ENCODE measurements around the gene NINJ2. TPM values are rescaled to one million over a fixed set of nuclear protein-coding genes. Genes with fewer than 3 reads are reported as not detected.
"Not testable (repeated sequence)": the region's sequence is repeated elsewhere in the genome, so short reads cannot be mapped to it uniquely, and the experiment has no call there.

Gene NINJ2
- total and polyA plus RNA-seq, 7 donors: 11.8 to 66.6 (median 33.1) TPM

DNA sequence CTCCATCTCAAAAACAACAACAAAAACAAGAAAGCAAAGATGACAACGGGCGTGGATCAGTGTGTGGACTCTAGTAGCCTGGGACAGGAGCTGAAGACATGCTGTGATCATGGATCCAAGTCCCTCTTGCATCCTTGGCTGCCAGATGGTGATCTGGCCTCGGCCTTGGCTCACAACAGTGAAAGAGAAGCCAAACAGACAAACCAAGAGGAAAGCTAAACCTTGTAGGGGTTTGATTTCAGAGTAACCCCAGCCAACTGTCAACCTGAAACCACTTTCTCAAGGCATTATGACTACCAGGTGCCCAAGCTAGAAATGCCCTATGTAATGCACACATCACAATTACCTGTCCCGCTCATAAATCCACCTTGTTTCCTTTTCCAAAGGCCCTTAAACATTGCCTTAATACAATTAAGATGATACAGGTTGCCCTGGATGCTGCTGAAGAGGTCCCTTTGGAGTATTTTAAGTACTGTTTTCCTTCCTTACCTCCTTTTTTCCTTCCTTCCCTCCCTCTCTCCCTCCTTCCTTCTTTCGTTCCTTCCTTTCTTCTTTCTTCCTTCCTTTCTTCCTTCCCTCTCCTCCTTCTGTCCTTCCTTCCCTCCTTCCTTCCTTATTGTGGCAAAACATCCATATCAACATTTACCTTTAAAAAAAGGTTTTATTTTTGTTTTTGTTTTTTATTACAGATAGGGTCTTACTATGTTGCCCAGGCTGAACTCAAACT is 41.4 kb upstream of the NINJ2 start:
- DNase-seq (no peak), ATAC-seq (peak in 3 of 4 donors; percentile 78 to 89 (median 79))
- TF ChIP-seq, protein P1, sequence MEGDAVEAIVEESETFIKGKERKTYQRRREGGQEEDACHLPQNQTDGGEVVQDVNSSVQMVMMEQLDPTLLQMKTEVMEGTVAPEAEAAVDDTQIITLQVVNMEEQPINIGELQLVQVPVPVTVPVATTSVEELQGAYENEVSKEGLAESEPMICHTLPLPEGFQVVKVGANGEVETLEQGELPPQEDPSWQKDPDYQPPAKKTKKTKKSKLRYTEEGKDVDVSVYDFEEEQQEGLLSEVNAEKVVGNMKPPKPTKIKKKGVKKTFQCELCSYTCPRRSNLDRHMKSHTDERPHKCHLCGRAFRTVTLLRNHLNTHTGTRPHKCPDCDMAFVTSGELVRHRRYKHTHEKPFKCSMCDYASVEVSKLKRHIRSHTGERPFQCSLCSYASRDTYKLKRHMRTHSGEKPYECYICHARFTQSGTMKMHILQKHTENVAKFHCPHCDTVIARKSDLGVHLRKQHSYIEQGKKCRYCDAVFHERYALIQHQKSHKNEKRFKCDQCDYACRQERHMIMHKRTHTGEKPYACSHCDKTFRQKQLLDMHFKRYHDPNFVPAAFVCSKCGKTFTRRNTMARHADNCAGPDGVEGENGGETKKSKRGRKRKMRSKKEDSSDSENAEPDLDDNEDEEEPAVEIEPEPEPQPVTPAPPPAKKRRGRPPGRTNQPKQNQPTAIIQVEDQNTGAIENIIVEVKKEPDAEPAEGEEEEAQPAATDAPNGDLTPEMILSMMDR (IDR thresholded peaks at IDR 0.05): no peak
- no peaks in the 10 kb centered on the region for H3K27me3 ChIP-seq (ENCODE audit: insufficient read depth in 3 of 3, low read length in 2 of 3)
- H3K4me1 ChIP-seq: peaks cover 13% of the 10 kb centered on the region
- H3K36me3 ChIP-seq (ENCODE audit: insufficient read depth in 1 of 2, low read depth in 1 of 2): no peaks in the 10 kb centered on the region
- intact Hi-C loops (cut with DNase I): no loop called here
- peak overlapping the region; percentile 63 for H3K27ac ChIP-seq
- 34 to 46% (median 45%) methylated on average over 5 of the region's 5 CpGs for WGBS, 3 donors
- H3K9me3 ChIP-seq: no peaks in the 10 kb centered on the region
- H3K4me3 ChIP-seq: no peak overlapping the region

DNA sequence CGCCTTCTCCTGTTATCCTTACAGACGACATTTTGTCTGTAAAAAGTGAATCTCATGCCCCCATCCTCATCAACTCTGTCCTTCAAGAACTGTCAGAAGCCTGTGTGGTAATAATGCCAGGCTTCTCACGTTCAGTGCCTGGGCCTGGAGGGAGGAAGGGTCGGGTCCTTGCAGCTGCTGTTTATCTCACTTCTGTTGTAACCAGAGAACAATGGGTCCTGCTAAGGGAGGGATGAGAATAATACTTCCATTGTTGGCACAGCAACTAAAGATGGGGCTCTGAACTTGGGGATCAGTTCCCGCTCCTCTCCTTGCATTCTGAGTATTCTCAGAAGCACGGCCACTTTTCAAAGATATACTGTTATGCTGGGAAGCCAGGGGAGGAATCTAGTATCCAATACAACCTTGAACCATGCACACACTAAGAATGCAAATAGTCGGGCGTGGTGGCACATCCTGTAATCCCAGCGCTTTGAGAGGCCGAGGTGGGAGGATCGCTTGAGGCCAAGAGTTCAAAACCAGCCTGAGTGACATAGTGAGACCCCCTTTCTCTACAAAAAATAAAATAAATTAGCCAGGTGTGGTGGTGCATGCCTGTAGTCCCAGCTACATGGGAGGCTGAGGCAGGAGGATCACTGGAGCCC is 38.8 kb upstream of the NINJ2 start:
- Histone ChIP-seq H3K9me3 (peaks cover 11% of the 10 kb centered on the region), H3K4me3 (no peak overlapping the region), H3K27ac (no peak overlapping the region), H3K36me3 (ENCODE audit: insufficient read depth in 1 of 2, low read depth in 1 of 2) (no peaks in the 10 kb centered on the region), H3K4me1 (peaks cover 13% of the 10 kb centered on the region), H3K27me3 (ENCODE audit: insufficient read depth in 3 of 3, low read length in 2 of 3) (no peaks in the 10 kb centered on the region)
- no peak for DNase-seq
- 62 to 66% (median 63%) methylated on average over 11 of the region's 11 CpGs for WGBS, 3 donors
- ATAC-seq: no peak
- intact Hi-C loops (cut with DNase I): no loop called here
- TF ChIP-seq, protein P1 (IDR thresholded peaks at IDR 0.05): no peak

DNA sequence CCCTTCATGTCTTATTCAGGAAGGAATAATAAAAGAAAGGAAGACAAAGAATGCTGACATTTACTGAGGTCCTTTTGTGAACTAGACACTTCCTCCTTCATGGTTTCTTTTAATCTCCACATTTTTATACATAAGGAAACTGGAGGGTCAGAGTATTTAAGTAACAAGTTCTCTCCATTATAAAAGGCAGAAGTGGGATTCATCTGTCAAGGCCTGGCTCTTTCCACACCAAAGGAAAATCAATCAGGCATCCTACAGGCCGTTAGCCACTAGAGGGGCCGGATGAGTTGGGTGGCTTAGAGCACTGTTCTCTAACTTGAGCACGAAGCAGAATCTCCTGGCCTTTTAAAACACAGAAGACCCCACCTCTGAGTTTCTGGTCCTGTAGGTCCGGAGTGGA is 36.8 kb upstream of the NINJ2 start:
- intact Hi-C loops (cut with DNase I): no loop called here
- DNase-seq: no peak
- WGBS, 3 donors: 66 to 79% (median 69%) methylated on average over 4 of the region's 4 CpGs
- H3K36me3 ChIP-seq (ENCODE audit: insufficient read depth in 1 of 2, low read depth in 1 of 2): no peaks in the 10 kb centered on the region
- no peak for ATAC-seq
- H3K9me3 ChIP-seq: peaks cover 11% of the 10 kb centered on the region
- H3K27ac ChIP-seq: no peak overlapping the region
- H3K27me3 ChIP-seq (ENCODE audit: insufficient read depth in 3 of 3, low read length in 2 of 3): no peaks in the 10 kb centered on the region
- H3K4me1 ChIP-seq: peaks cover 13% of the 10 kb centered on the region
- TF ChIP-seq, protein P1 (IDR thresholded peaks at IDR 0.05): no peak
- no peak overlapping the region for H3K4me3 ChIP-seq

DNA sequence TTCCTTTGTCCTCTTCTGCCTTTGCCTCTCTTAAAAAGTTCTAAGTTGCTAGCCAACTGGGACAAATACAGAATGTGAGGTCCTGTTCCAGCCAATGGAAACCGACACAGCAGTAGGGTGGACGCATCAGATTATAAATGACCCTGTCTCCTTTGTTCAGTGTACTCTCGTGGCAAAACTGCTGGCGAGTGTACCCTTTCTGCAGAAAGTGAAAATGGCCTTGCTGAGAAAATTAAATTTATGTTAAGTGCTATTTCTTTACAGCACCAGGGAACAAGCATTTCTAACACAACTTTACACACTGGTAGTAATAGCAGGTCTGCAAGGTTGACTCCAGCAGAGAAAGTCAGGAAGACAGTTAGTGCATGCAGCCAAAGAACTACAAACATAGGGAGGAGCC is 35.0 kb upstream of the NINJ2 start:
- DNase-seq; H3K27ac ChIP-seq; H3K4me3 ChIP-seq; ATAC-seq; intact Hi-C loops (cut with DNase I); H3K4me1 ChIP-seq; H3K36me3 ChIP-seq (ENCODE audit: insufficient read depth in 1 of 2, low read depth in 1 of 2); H3K27me3 ChIP-seq (ENCODE audit: insufficient read depth in 3 of 3, low read length in 2 of 3): not testable (repeated sequence)
- peaks cover 11% of the 10 kb centered on the region for H3K9me3 ChIP-seq
- WGBS, 3 donors: 90 to 93% (median 93%) methylated on average over 4 of the region's 4 CpGs

DNA sequence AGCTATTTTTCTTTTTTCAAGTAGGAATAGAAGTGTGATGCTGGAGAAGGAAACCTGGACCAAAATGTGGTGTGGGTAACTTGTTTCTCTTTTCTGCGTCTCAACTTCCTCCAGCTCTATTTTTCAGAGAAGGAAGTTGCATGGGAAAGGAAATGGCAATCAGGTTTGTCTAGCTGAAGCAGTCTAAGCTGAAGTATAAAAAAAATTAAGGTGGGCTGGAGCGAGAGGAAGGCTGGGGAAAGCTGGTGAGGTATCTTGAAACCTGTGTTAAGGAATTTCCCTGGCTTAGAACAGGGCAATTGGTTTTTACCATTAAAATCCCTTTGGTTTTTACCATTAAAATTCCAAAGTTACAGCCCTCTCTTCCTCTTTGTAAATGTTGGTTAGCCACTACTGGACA is 34.2 kb upstream of the NINJ2 start:
- no peaks in the 10 kb centered on the region for H3K27me3 ChIP-seq (ENCODE audit: insufficient read depth in 3 of 3, low read length in 2 of 3)
- DNase-seq (no peak), ATAC-seq (no peak)
- no peak overlapping the region for H3K27ac ChIP-seq
- H3K4me1 ChIP-seq: no peaks in the 10 kb centered on the region
- peaks cover 11% of the 10 kb centered on the region for H3K9me3 ChIP-seq
- intact Hi-C loops (cut with DNase I): no loop called here
- TF ChIP-seq, protein P1 (IDR thresholded peaks at IDR 0.05): no peak
- 80 to 88% (median 85%) methylated on average over 2 of the region's 2 CpGs for WGBS, 3 donors
- H3K4me3 ChIP-seq: no peak overlapping the region
- H3K36me3 ChIP-seq (ENCODE audit: insufficient read depth in 1 of 2, low read depth in 1 of 2): no peaks in the 10 kb centered on the region
